NCI-H446 treated with DMSO at 0.1 percent for 48 hours (cell line): Measurements from ENCODE around the gene GBA2.

Experiments used
- DNase-seq: peaks from one replicate; lab custom pipeline; 2025; lab: John Stamatoyannopoulos, UW

GBA2 gene

DNA sequence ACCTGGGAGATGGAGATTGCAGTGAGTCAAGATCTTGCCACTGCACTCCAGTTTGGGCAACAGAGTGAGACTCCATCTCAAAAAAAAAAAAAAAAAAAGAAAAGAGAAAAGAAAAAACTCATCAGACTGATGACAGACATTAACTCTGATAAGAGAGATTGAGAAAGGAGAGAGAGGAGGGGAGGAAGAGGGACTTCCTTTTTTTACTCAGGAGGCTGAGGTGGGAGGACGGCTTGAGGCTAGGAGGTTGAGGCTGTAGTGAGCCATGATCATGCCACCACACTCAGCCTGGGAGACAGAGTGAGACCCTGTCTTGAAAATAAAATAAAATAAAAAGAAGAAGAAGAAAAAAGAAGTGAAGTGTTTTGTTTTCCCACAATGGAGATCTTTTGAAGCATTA lies 14.8 kb upstream of the GBA2 start:
- no peak for DNase-seq

GRCh38 chr9:35763181-35763580 lies 14.2 kb upstream of the GBA2 start:
- no peak for DNase-seq

DNA sequence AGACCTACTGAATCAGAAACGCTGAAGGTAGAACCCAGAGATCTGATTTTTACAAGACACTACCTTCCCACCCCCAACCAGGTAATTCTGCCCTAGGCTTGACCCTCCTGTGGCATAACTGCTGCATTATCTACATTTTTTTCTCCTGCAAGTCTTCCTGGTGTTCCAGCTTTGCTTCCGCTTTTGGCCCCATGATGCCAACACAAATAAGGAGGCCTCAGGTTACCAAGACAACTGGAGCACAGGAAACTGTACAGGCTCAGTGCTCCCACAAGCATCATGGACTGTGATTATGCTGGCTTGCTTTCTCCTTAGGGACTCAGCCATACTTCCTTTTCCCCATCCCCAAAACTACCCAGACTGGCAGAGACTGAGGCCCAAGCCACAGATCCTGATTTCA lies 11.6 kb upstream of the GBA2 start:
- no peak for DNase-seq

DNA sequence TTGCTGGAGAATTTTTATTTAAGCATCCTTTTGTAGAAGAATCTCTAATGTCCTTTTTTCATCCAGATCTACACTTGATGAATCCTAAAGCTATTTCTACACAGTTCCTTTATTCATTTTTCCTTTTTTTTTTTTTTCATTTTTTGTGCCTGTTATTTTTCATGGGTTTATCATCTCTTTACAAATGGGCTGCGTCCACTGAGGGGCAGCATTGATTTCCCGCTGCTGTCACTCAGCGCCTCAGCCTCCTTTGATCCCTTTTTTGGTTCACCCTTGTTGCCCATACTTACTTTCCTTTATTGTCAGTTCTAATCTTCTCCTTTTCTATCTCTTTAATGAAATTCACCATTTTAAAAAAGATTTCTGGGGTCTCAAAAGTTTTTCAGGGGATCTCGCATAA lies 10.8 kb upstream of the GBA2 start:
- no peak for DNase-seq

GRCh38 chr9:35758475-35759050 lies 9.5 kb upstream of the GBA2 start:
- no peak for DNase-seq

- DNase-seq = no peak
These were observed 8.9 kb upstream of the GBA2 start for GRCh38 chr9:35757892-35758275.

DNA sequence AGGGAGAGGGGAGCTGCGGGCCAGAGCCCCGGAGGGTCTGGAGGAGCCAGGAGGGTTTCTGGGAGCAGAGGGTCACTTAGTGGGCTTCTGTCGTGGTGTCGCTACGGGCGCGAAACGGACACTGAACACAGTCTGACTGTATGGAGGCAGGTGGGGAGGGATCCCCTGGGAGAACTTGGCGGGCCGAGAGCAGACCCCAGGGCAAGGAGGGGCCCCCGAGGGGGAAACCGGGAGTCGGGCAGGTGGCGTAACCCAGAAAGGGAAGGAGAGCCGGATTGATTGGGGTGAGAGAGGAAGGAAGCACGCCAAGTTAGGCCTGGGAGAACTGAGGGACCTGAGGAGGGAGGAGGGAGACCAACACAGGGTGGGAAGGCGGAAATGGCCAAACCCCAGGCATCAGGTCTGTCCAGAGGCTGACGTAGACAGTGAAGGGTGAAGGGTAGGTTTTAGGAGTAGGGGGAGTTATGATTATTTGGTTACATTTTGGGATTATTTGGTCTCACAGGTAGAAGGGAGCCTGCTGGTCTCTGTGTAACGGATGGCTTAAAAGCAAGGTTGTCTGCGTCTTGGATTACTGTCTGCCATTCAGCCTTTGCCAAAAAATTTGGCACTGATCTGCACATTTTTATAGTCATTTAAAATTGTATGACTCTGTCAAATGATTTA lies 8.3 kb upstream of the GBA2 start:
- DNase-seq = no peak

DNA sequence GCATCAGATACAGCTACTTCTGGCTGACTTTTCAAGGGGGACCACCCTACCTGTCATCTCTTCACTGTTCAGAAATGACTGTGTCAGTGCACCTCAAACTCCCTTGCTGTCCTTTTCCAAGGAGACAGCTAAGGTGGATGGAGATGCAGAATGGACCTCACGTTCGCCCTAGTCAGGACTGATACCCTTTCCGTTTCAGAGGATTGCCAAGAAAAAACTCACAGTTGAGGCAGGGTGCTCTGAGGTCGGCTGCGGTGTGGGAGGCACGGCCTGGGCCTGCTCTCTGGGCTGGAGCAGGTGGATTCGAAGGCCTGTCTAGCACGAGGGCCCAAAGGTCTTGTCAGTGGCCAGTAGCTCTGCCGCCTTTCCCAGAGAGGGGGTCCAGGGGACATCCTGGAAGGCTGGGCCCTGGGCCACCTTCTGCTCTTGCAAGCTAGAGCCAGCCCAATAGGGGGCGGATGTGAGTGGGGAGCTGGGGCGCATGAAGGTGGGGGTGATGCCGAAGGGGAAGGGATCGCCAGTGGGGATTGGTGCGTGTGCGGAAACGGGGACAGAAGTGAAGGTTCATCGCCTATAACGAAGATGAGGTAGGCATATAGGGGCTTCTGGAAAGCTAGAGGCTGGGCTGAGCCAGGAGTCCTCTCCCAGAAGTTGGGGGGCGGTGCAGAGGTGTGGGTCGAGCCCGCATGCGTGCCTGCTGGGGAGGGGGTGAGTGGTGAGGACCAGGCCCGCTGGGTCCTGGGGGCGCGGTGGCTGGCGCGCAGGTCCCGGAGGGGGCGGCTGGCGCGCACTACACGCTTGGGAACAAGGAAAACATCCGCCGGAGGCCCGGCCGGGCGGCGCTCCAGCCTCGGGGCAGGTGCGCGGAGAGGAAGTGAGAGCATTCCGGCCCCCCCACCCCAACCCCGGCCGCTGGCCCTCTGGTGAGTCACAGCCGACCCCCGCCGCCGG lies 7.5 kb upstream of the GBA2 start:
- DNase-seq = no peak

DNA sequence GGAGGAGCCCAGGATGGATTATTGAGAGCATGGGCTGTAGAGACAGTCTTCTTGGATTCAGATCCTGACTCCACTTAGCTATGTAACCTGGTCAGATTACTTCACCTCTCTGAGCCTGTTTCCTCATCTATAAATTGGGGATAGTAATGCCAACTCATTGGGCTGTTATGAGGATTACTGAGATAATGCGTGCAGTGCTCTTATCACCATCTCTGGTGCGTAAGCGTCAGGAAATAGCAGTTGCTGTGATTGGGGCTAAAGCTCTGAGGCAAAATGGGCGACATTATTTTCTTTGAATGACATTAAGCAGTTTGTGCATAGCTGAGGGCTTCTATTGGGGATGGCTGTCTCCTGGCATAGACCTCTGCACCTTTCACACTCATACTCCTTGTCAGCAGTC lies 6.0 kb upstream of the GBA2 start:
- DNase-seq = no peak

- DNase-seq = no peak
These were observed 5.2 kb upstream of the GBA2 start, which contains the start of gene MSMP for GRCh38 chr9:35754264-35754663. Gene MSMP (minus strand): TSS chr9:35754276. CDS start chr9:35754129, 147 bp downstream.

- DNase-seq = no peak
These were observed 4.4 kb upstream of the GBA2 start for GRCh38 chr9:35753466-35753865.

DNA sequence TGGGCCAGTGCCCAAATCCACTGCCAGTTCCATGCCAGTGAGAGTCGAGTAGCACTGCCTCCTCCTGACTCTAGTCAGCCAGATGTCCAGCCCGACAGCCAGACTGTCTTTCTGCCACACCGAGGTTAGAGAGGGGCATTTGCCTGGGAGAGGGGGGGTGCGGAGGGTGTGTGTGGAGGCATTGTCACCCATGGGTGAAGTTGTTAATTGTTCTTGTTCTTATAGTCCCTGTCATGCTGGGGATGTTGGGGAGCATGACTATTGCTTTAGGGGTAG lies 1.2 kb upstream of the GBA2 start:
- no peak for DNase-seq

DNA sequence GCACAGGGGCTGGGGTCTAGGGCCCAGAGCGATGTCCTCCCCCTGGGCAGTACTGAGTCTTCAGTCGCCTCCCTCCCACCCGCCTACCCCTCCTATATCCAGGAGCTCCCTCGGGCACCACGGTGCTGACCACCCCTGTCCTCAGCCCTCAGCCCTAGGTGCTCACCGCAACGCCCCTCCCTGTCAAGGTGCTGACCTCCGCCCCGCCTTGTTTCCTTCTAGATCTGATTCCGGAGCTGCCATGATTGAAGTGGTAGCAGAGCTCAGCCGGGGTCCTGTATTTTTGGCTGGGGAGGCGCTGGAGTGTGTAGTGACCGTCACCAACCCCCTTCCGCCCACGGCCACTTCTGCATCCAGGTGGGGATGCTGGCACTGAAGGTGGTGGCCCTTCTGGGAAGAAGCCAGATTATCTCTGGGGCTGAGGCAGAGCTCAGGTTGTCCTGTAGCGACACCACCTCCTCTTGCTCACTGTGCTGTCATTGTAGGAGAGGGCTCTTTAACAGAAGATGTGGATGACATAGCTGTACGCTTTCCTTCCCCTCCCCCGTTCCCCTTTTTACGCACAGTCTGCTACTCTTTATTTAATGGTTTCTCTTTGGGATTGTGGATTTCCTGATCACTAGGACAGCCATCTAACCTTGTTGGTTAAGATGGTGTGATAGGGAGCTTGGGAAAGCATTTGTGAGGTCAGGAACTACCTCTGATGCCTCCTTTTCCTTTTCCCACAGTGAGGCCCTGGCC lies 657 bp upstream of the GBA2 start:
- no peak for DNase-seq

DNA sequence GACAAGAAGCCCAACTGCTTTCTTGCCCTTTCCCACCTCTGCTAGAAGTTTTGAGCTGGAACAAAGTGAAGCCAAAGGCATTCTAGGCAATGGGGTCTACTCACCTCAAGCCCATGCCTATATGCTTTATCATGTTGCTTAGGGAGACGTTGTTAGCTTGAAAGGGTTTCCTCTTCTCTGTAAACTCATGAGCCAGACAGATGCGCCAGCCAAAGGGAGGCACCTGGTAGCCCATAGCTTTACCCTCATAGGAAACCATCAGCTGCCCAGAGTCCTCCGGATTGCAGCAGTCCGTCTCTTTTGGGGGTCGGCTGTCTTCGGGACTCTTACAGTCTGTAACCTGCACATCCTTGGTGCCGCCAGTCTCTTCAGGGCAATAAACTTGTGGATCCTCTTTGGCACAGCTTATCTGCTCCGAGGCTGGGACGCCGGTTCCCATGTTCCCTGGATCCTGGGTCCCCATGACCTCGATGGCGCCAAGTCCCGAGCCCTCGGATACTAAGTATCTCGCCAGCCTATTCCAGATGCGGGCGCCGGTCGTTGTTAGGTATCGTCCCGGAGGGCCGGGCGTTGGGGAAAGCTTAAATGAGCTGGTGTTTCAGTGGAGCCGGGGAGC lies 678 bp downstream of the GBA2 start:
- no peak for DNase-seq

DNA sequence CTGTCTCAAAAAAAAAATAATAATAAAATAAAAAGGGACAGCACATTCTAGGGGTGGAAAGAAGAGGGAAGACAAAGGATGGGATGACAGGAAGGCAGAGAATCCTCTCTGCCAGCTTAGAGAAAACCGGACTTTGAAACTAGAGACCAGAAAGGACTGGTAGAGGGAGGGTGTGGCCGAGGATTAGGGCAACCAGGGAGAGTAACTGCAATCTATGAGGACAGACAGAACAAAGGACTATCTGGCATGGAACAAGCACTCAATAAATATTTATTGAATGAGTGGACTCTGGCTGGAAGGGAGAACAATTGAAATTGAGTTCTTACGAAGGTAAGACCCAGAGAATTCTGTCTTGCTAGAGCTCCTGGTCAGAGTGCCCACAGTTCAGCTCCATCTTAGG lies 2.4 kb downstream of the GBA2 start:
- DNase-seq = no peak

DNA sequence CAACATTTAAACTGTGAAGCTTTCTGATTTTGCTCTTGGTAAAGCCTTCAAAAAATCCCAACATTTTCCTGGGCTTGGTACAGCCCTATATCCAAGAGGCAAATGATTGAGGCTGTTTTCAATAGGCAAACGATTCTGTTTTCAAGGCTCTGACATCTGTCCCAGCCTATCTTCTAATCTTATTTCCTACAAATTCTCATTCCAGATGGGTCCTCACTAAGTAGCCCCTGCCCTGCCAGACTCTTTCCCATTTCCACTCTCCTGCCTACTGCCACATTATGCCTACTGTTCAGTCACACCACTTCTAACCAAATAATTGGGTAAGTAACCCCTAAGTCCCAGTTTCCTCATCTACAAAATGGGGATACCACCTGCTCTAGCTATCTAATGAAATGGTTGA lies 3.5 kb downstream of the GBA2 start:
- DNase-seq = no peak

DNA sequence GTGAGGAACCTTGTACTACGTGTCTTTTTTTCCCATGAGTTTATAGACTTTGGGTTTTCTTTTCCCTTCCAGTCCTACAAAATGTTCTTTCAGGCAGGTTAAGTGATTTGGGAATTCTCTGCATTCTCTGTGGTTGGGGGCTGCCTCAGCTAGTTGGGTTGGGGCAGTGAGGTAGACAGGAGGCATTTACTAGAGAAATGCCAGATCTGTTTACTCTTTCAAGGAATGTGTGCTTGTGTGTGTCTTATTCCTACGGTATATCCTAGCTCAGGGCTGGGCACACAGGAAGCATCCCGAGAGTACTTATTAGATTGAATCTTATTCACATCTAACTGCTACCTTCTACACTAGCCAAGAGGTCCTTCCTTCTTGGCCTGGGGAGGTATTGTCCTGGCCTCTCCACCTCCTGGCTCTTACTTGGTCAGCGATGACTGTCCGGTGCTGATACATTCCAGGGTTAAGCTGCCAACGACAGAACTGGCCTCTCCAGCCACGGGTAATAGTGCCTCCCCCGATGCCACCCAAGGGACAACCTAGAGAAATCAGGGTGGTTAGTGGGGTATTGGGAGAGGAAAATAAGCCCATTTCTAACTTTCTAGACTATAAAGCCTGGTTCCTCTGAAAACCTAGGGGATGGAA lies 5.0 kb downstream of the GBA2 start:
- DNase-seq = no peak

GRCh38 chr9:35743452-35743851 lies 5.6 kb downstream of the GBA2 start:
- no peak for DNase-seq

GRCh38 chr9:35741740-35742139 lies 7.3 kb downstream of the GBA2 start:
- DNase-seq = no peak

GRCh38 chr9:35740243-35740642 lies 8.8 kb downstream of the GBA2 start:
- no peak for DNase-seq

DNA sequence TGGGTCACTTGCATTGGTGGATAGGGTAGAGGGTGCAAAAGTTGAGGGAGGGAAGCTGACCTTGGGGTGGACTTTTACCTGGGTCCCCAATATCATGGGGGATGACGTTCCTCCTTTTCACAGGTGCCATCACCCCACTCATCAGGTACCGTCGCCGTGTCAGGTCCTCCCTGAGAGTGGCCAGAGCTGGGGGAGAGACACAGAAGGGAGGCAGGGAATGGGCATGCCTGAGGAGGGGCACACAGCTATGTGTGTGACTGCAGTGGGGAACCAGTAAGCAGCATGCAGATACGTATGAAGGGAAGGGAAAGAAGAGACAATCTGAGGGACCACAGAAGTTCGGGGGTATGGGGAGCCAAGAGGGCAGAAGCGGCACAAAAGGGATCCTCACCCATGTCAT lies 10.1 kb downstream of the GBA2 start:
- DNase-seq = no peak

- no peak for DNase-seq
These were observed 10.8 kb downstream of the GBA2 start for GRCh38 chr9:35738186-35738585.
